ENCODE results near the gene RAMP3. TPM values are rescaled to one million over a fixed set of nuclear protein-coding genes. Genes with fewer than 3 reads are reported as not detected.

The RAMP3 gene
- total and polyA plus RNA-seq, 9 of the 15 experiments (the other 6 are each of a cell fraction or from before 2014, with no cell fraction given), result not detected

DNA sequence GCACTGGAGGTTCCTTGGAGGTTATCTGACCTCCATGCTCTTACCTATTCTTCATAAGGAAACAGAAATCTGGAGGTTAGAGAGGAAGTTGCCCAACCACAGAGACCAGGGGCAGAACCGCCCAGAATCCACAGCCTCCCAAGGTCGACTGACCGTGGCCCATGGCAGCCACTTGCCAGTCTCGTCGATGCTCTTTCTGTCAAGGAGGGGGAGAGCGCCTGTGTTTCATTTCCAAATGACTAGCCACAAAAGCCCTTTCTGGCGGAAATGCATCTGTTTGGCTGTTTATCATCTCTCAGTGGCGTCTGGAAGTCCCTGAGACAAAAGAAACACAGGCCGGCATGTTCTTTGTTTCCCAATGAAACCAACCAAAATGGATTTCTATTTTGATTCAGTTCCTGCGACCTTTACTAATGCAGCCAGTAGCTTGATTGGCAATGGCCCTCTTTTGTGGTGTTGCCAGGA is 2.9 kb downstream of the RAMP3 start:
- in situ Hi-C loops (cut with MboI), result loop anchor here (25.0 kb wide), 1 partner anchor 702 kb away; the partner anchor contains the start of gene CCDC201
- BruUV-seq (replicated peaks), result no TSS peak
- TF ChIP-seq PHB2 (IDR thresholded peaks at IDR 0.05; ENCODE audit: low read depth) (no peak), PML (IDR thresholded peaks at IDR 0.05; ENCODE audit: low read length) (no peak), CREM (IDR thresholded peaks at IDR 0.05; ENCODE audit: low read depth) (no peak), ZNF584 (CRISPR knock-in tag; IDR thresholded peaks at IDR 0.05; ENCODE audit: low read depth) (no peak), TOE1 (IDR thresholded peaks at IDR 0.05; ENCODE audit: borderline replicate concordance) (no peak), TOE1 (CRISPR knock-in tag; IDR thresholded peaks at IDR 0.05; ENCODE audit: borderline replicate concordance, low read depth) (no peak)
- TF ChIP-seq, protein P1, sequence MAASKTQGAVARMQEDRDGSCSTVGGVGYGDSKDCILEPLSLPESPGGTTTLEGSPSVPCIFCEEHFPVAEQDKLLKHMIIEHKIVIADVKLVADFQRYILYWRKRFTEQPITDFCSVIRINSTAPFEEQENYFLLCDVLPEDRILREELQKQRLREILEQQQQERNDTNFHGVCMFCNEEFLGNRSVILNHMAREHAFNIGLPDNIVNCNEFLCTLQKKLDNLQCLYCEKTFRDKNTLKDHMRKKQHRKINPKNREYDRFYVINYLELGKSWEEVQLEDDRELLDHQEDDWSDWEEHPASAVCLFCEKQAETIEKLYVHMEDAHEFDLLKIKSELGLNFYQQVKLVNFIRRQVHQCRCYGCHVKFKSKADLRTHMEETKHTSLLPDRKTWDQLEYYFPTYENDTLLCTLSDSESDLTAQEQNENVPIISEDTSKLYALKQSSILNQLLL (CRISPR knock-in tag; IDR thresholded peaks at IDR 0.05; ENCODE audit: borderline replicate concordance), result no peak
- TF ChIP-seq, protein P2, sequence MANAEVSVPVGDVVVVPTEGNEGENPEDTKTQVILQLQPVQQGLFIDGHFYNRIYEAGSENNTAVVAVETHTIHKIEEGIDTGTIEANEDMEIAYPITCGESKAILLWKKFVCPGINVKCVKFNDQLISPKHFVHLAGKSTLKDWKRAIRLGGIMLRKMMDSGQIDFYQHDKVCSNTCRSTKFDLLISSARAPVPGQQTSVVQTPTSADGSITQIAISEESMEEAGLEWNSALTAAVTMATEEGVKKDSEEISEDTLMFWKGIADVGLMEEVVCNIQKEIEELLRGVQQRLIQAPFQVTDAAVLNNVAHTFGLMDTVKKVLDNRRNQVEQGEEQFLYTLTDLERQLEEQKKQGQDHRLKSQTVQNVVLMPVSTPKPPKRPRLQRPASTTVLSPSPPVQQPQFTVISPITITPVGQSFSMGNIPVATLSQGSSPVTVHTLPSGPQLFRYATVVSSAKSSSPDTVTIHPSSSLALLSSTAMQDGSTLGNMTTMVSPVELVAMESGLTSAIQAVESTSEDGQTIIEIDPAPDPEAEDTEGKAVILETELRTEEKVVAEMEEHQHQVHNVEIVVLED (CRISPR knock-in tag; IDR thresholded peaks at IDR 0.05), result no peak
- TF ChIP-seq, protein P3, sequence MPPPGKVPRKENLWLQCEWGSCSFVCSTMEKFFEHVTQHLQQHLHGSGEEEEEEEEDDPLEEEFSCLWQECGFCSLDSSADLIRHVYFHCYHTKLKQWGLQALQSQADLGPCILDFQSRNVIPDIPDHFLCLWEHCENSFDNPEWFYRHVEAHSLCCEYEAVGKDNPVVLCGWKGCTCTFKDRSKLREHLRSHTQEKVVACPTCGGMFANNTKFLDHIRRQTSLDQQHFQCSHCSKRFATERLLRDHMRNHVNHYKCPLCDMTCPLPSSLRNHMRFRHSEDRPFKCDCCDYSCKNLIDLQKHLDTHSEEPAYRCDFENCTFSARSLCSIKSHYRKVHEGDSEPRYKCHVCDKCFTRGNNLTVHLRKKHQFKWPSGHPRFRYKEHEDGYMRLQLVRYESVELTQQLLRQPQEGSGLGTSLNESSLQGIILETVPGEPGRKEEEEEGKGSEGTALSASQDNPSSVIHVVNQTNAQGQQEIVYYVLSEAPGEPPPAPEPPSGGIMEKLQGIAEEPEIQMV (tag; conservative IDR thresholded peaks at IDR 0.05; ENCODE audit: low read depth), result no peak
- TF ChIP-seq, protein P4, sequence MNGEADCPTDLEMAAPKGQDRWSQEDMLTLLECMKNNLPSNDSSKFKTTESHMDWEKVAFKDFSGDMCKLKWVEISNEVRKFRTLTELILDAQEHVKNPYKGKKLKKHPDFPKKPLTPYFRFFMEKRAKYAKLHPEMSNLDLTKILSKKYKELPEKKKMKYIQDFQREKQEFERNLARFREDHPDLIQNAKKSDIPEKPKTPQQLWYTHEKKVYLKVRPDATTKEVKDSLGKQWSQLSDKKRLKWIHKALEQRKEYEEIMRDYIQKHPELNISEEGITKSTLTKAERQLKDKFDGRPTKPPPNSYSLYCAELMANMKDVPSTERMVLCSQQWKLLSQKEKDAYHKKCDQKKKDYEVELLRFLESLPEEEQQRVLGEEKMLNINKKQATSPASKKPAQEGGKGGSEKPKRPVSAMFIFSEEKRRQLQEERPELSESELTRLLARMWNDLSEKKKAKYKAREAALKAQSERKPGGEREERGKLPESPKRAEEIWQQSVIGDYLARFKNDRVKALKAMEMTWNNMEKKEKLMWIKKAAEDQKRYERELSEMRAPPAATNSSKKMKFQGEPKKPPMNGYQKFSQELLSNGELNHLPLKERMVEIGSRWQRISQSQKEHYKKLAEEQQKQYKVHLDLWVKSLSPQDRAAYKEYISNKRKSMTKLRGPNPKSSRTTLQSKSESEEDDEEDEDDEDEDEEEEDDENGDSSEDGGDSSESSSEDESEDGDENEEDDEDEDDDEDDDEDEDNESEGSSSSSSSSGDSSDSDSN (IDR thresholded peaks at IDR 0.05; ENCODE audit: borderline replicate concordance in 1 of 2, low read depth in 2 of 2, low read length in 2 of 2), result no peak
- TF ChIP-seq, protein P5, sequence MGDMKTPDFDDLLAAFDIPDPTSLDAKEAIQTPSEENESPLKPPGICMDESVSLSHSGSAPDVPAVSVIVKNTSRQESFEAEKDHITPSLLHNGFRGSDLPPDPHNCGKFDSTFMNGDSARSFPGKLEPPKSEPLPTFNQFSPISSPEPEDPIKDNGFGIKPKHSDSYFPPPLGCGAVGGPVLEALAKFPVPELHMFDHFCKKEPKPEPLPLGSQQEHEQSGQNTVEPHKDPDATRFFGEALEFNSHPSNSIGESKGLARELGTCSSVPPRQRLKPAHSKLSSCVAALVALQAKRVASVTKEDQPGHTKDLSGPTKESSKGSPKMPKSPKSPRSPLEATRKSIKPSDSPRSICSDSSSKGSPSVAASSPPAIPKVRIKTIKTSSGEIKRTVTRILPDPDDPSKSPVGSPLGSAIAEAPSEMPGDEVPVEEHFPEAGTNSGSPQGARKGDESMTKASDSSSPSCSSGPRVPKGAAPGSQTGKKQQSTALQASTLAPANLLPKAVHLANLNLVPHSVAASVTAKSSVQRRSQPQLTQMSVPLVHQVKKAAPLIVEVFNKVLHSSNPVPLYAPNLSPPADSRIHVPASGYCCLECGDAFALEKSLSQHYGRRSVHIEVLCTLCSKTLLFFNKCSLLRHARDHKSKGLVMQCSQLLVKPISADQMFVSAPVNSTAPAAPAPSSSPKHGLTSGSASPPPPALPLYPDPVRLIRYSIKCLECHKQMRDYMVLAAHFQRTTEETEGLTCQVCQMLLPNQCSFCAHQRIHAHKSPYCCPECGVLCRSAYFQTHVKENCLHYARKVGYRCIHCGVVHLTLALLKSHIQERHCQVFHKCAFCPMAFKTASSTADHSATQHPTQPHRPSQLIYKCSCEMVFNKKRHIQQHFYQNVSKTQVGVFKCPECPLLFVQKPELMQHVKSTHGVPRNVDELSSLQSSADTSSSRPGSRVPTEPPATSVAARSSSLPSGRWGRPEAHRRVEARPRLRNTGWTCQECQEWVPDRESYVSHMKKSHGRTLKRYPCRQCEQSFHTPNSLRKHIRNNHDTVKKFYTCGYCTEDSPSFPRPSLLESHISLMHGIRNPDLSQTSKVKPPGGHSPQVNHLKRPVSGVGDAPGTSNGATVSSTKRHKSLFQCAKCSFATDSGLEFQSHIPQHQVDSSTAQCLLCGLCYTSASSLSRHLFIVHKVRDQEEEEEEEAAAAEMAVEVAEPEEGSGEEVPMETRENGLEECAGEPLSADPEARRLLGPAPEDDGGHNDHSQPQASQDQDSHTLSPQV (IDR thresholded peaks at IDR 0.05), result no peak

More for the DNA sequence above, 2.9 kb downstream of the RAMP3 start:
- Histone ChIP-seq H3K79me2 (ENCODE audit: control insufficient read depth, insufficient read depth, low read length) (no peaks in the 10 kb centered on the region), H4K20me1 (replicated peaks; ENCODE audit: control insufficient read depth, insufficient read depth, low read length) (no peaks in the 10 kb centered on the region), H3K36me3 (ENCODE audit: control insufficient read depth, insufficient read depth, low read length) (no peaks in the 10 kb centered on the region), H2AFZ (ENCODE audit: low read depth, low read length) (no peak overlapping the region), H3K27me3 (ENCODE audit: control insufficient read depth in 2 of 2, insufficient read depth in 2 of 2, low read length in 2 of 2) (peaks cover 23 to 58% of the 10 kb centered on the region in 2 experiments), H3K9me3 (replicated peaks; ENCODE audit: control insufficient read depth, insufficient read depth, low read depth, low read length) (no peaks in the 10 kb centered on the region), H3K4me3 (no peak overlapping the region), H3K4me1 (replicated peaks in 1 of 2; ENCODE audit: control insufficient read depth in 2 of 2, insufficient read depth in 2 of 2, low read length in 2 of 2) (peaks cover 0 to 11% of the 10 kb centered on the region in 2 experiments; a peak in 1 of 5 replicates), H3K9ac (ENCODE audit: insufficient read depth in 1 of 2, low read depth in 2 of 2, low read length in 2 of 2) (no peak overlapping the region), H3K27ac (ENCODE audit: extremely low read depth, low read depth, low read length) (no peak overlapping the region), H3K4me2 (ENCODE audit: insufficient read depth, low read length) (no peak overlapping the region), H3K9me1 (ENCODE audit: control insufficient read depth, insufficient read depth, low read length) (no peaks in the 10 kb centered on the region)
- ChIA-PET CTCF (ENCODE audit: low intra/inter-chr PET ratio) (no interaction called here), POLR2A (no interaction called here)
- no peak for ATAC-seq
- intact Hi-C loops (cut with micrococcal nuclease), result no loop called here
- no peak for DNase-seq (ENCODE audit: extremely low read depth in 1 of 4, low spot score in 3 of 4)
- FAIRE-seq, result no peak
- WGBS (ENCODE audit: insufficient coverage, low coverage, missing lambda C conversion rate), result 0% methylated on average over 10 of the region's 10 CpGs
